H1 (cell line): ENCODE results near the gene PRICKLE3. TPM values are rescaled to one million over a fixed set of nuclear protein-coding genes. Genes with fewer than 3 reads are reported as not detected.

Experiments used
- CTCF ChIA-PET: fragments of 300-600 bp; sonication (Branson Sonifier 250); formaldehyde crosslinking; loops from one replicate; lab custom pipeline; 2021; ENCODE audit not compliant: partially characterized antibody; lab: Charles Lee
- POLR2A ChIA-PET: fragments of 300-600 bp; sonication (Branson Sonifier 250); formaldehyde crosslinking; loops from one replicate; lab custom pipeline; 2021; ENCODE audit warnings: inconsistent platforms; ENCODE audit not compliant: partially characterized antibody; lab: Charles Lee
- DNase-seq, 2 experiments: peaks; one replicate each; pipeline versions ENCODE4 v3.0.0 to v3.0.0-alpha.2; 2010 to 2022; ENCODE audit warnings: low spot score in 2 of 2, low read depth in 1 of 2, mixed read lengths in 1 of 2
- FAIRE-seq: peaks from 2 replicates; lab custom pipeline; 2011; peaks lifted over from hg19 to GRCh38; lab: Jason Lieb, UNC
- H2AFZ ChIP-seq: 2 replicates; pipeline ENCODE4 v1.8.1; 2012; ENCODE audit warnings: low read length, inconsistent platforms
- H2AK5ac ChIP-seq: 2 replicates; pipeline ENCODE4 v1.6.1; 2013; ENCODE audit warnings: low read depth, low read length
- H2BK120ac ChIP-seq: replicated peaks from 2 replicates; pipeline ENCODE3; 2013; ENCODE audit warnings: low read depth, low read length, inconsistent platforms
- H2BK12ac ChIP-seq: 2 replicates; pipeline ENCODE4 v1.6.1; 2013; ENCODE audit warnings: low read depth, low read length
- H2BK15ac ChIP-seq: 2 replicates; pipeline ENCODE4 v1.6.1; 2013; ENCODE audit warnings: low read length
- H2BK20ac ChIP-seq: 2 replicates; pipeline ENCODE4 v1.6.1; 2013; ENCODE audit warnings: low read length
- H2BK5ac ChIP-seq: 2 replicates; pipeline ENCODE4 v1.6.1; 2013; ENCODE audit warnings: low read depth, low read length
- H3K14ac ChIP-seq: 2 replicates; pipeline ENCODE4 v1.6.1; 2013; ENCODE audit warnings: inconsistent platforms; ENCODE audit not compliant: insufficient read length
- H3K18ac ChIP-seq: 2 replicates; pipeline ENCODE4 v1.6.1; 2013; ENCODE audit warnings: low read length; ENCODE audit errors: extremely low read depth
- H3K23ac ChIP-seq: 2 replicates; pipeline ENCODE4 v1.6.1; 2013; ENCODE audit warnings: inconsistent platforms; ENCODE audit not compliant: insufficient read length
- H3K23me2 ChIP-seq: 2 replicates; pipeline ENCODE4 v1.6.1; 2013; ENCODE audit warnings: low read depth, low read length
- H3K27ac ChIP-seq: 2 replicates; pipeline ENCODE4 v1.6.1; 2011; ENCODE audit warnings: low read depth, low read length, inconsistent platforms
- H3K27me3 ChIP-seq, 4 experiments: replicated peaks in 1 of 4; 1 replicate in 1 of 4; 2 replicates in 3 of 4; pipeline versions ENCODE4 v1.6.1 to v1.8.1; 2011 to 2013; ENCODE audit warnings: low read length in 3 of 4, mild to moderate bottlenecking in 3 of 4, inconsistent platforms in 2 of 4, mixed read lengths in 2 of 4, moderate library complexity in 1 of 4; ENCODE audit not compliant: control insufficient read depth in 3 of 4, insufficient read depth in 3 of 4; ENCODE audit errors: extremely low read depth in 1 of 4
- H3K36me3 ChIP-seq, 4 experiments: 2 replicates each; pipeline versions ENCODE4 v1.6.1 to v1.8.1; 2011 to 2013; ENCODE audit warnings: mild to moderate bottlenecking in 4 of 4, low read length in 3 of 4, moderate library complexity in 2 of 4, control low read depth in 1 of 4, inconsistent platforms in 1 of 4; ENCODE audit not compliant: insufficient read depth in 4 of 4, control insufficient read depth in 2 of 4
- H3K4ac ChIP-seq: replicated peaks from 2 replicates; pipeline ENCODE3; 2013; ENCODE audit warnings: low read length, low read depth, mixed read lengths, inconsistent platforms; ENCODE audit not compliant: insufficient read length
- H3K4me1 ChIP-seq, 4 experiments: replicated peaks in 1 of 4; 1 replicate in 1 of 4; 2 replicates in 3 of 4; pipeline versions ENCODE4 v1.6.1 to v1.8.1; 2011 to 2013; ENCODE audit warnings: low read length in 3 of 4, inconsistent platforms in 2 of 4, mixed read lengths in 1 of 4; ENCODE audit not compliant: insufficient read depth in 4 of 4, control insufficient read depth in 3 of 4
- H3K4me2 ChIP-seq, 2 experiments: 2 replicates each; pipeline versions ENCODE4 v1.6.1 to v1.8.1; 2011 to 2013; ENCODE audit warnings: low read depth in 2 of 2, low read length in 2 of 2, control low read depth in 1 of 2, inconsistent platforms in 1 of 2, mild to moderate bottlenecking in 1 of 2; ENCODE audit not compliant: insufficient read depth in 1 of 2
- H3K4me3 ChIP-seq, 4 experiments: fragments of 200-600, 300-600 bp in 1 of 4; sonication (generic), shearing (Covaris generic), sonication (Bioruptor Twin) in 1 of 4; 2 replicates each; pipeline versions ENCODE4 v1.5.1 to v1.8.1; 2011 to 2016; ENCODE audit warnings: low read length in 4 of 4, low read depth in 3 of 4, control low read depth in 2 of 4, inconsistent platforms in 2 of 4, mild to moderate bottlenecking in 2 of 4, mixed read lengths in 1 of 4, moderate library complexity in 1 of 4; ENCODE audit not compliant: insufficient read depth in 2 of 4; ENCODE audit errors: extremely low read depth in 1 of 4
- H3K56ac ChIP-seq: replicated peaks from 2 replicates; pipeline ENCODE3; 2013; ENCODE audit warnings: low read depth, mild to moderate bottlenecking, mixed read lengths, low read length, inconsistent platforms; ENCODE audit not compliant: insufficient read length
- H3K79me1 ChIP-seq: 2 replicates; pipeline ENCODE4 v1.6.1; 2013; ENCODE audit warnings: low read depth, low read length, control low read depth
- H3K79me2 ChIP-seq, 2 experiments: 2 replicates each; pipeline versions ENCODE4 v1.6.1 to v1.8.1; 2012 to 2013; ENCODE audit warnings: low read length in 2 of 2, mild to moderate bottlenecking in 2 of 2, inconsistent platforms in 1 of 2; ENCODE audit not compliant: insufficient read depth in 2 of 2, control insufficient read depth in 1 of 2
- H3K9ac ChIP-seq, 4 experiments: replicated peaks in 1 of 4; 1 replicate in 1 of 4; 2 replicates in 3 of 4; pipeline versions ENCODE4 v1.6.1 to v1.8.1; 2011 to 2013; ENCODE audit warnings: low read depth in 3 of 4, low read length in 3 of 4, control low read depth in 2 of 4, mild to moderate bottlenecking in 2 of 4, moderate library complexity in 2 of 4, inconsistent platforms in 1 of 4; ENCODE audit errors: extremely low read depth in 1 of 4
- H3K9me3 ChIP-seq, 2 experiments: 2 replicates each; pipeline versions ENCODE4 v1.6.1 to v1.8.1; 2012 to 2013; ENCODE audit warnings: mild to moderate bottlenecking in 2 of 2, moderate library complexity in 2 of 2, control low read depth in 1 of 2, inconsistent platforms in 1 of 2, low read depth in 1 of 2, low read length in 1 of 2, mixed read lengths in 1 of 2; ENCODE audit not compliant: insufficient read depth in 2 of 2
- H4K20me1 ChIP-seq, 2 experiments: replicated peaks in 1 of 2; 2 replicates each; pipeline versions ENCODE3 to v1.8.1; 2011 to 2013; ENCODE audit warnings: inconsistent platforms in 2 of 2, low read length in 2 of 2, mild to moderate bottlenecking in 1 of 2; ENCODE audit not compliant: insufficient read depth in 2 of 2, control insufficient read depth in 1 of 2
- H4K5ac ChIP-seq: 2 replicates; pipeline ENCODE4 v1.6.1; 2013; ENCODE audit warnings: low read length, low read depth, mixed read lengths, inconsistent platforms; ENCODE audit not compliant: insufficient read length
- H4K8ac ChIP-seq: 2 replicates; pipeline ENCODE4 v1.8.0; 2013; ENCODE audit warnings: mild to moderate bottlenecking, moderate library complexity, low read length, inconsistent platforms; ENCODE audit not compliant: insufficient read depth; ENCODE audit errors: extremely low read depth
- H4K91ac ChIP-seq: replicated peaks from 2 replicates; pipeline ENCODE3; 2013; ENCODE audit warnings: low read length, mixed read lengths, inconsistent platforms; ENCODE audit not compliant: insufficient read length
- KDM1A ChIP-seq: fragments of 200-600, 300-600 bp; sonication (generic); IDR thresholded peaks from 2 replicates; pipeline ENCODE4 v1.7.1; 2016; ENCODE audit warnings: mild to moderate bottlenecking, low read length, borderline replicate concordance
- KDM5A ChIP-seq: fragments of 200-600 bp; IDR thresholded peaks from 2 replicates; pipeline ENCODE4 v1.7.1; 2012; ENCODE audit warnings: mild to moderate bottlenecking, low read length, inconsistent platforms, mixed read lengths
- PHF8 ChIP-seq: fragments of 200-600 bp; sonication (generic); conservative IDR thresholded peaks from 2 replicates; pipeline ENCODE4 v1.7.1; 2012; ENCODE audit warnings: low read depth, mild to moderate bottlenecking, inconsistent platforms, low read length, moderate library complexity
- TAF1 ChIP-seq: IDR thresholded peaks from 2 replicates; pipeline ENCODE4 v1.6.1; 2011; ENCODE audit warnings: mild to moderate bottlenecking, low read depth, low read length
- WGBS, 2 experiments: shearing (Covaris generic) in 1 of 2; methylation state at CpG; one replicate each; pipeline versions ENCODE4 v1.1.6 to v1.1.7; 2013 to 2015; ENCODE audit warnings: low lambda C conversion rate in 2 of 2, mixed read lengths in 2 of 2, inconsistent platforms in 1 of 2, low coverage in 1 of 2, missing lambda C conversion rate in 1 of 2; ENCODE audit not compliant: insufficient replicate concordance in 2 of 2, insufficient coverage in 1 of 2, insufficient read length in 1 of 2; ENCODE audit errors: extremely low coverage in 1 of 2, missing lambda C conversion rate in 1 of 2; 5-methylcytosine and 5-hydroxymethylcytosine counted together
- polyA plus RNA-seq, 7 experiments: library from polyadenylated mRNA; depleted of rRNA in 3 of 7; stranded (reverse) in 5 of 7; unstranded in 2 of 7; fragments of >200 nt in 5 of 7; fragments of 200-250 nt in 2 of 7; gene quantifications; 1 replicate in 5 of 7; 2 replicates in 1 of 7; 4 replicates in 1 of 7; pipeline versions ENCODE4 v1.2.1 to v1.2.3, GENCODE V29; 2011 to 2013; ENCODE audit warnings: missing spikeins in 2 of 7, mixed read lengths in 2 of 7
- total RNA-seq: library from RNA; stranded (reverse); fragmentation: NEBNext Ultra II Directional; extraction: Animal tissue kit (Norgen Biotek cat#: 25700); gene quantifications from 2 replicates; pipeline ENCODE4 v1.2.1, GENCODE V29; 2021

PRICKLE3 gene
- total and polyA plus RNA-seq, 2 of the 8 experiments (the other 6 are each of a cell fraction or from before 2014, with no cell fraction given): 9.1 to 10.6 TPM

- 92% methylated on average over 2 of the region's 2 CpGs; no CpG with 5 or more reads in 1 of the 2 experiments for WGBS, 2 experiments
- no peak overlapping the region for H4K8ac ChIP-seq
- H3K4me2 ChIP-seq: no peak overlapping the region
- TF ChIP-seq TAF1 (no peak), KDM5A (no peak), PHF8 (no peak), KDM1A (no peak)
Observed at GRCh38 chrX:49214416-49214815, 28.2 kb upstream of the PRICKLE3 start.

More at GRCh38 chrX:49214416-49214815, 28.2 kb upstream of the PRICKLE3 start:
- H2BK15ac ChIP-seq: no peak overlapping the region
- H3K4me1 ChIP-seq: peaks cover 0 to 5% (median under 1%) of the 10 kb centered on the region in 4 experiments; a peak in 2 of 7 replicates
- H2BK120ac ChIP-seq: no peak overlapping the region
- H3K4ac ChIP-seq: no peak overlapping the region
- no peak overlapping the region for H3K27ac ChIP-seq
- no peak for DNase-seq
- ChIA-PET CTCF (no interaction called here), POLR2A (interaction anchor here (0.6 kb wide), 1 partner anchor 8 kb away, joined by 3 read pairs; no protein-coding TSS in a partner anchor)
- H3K23ac ChIP-seq: no peak overlapping the region
- H3K18ac ChIP-seq: no peak overlapping the region
- H2BK20ac ChIP-seq: no peak overlapping the region
- no peak overlapping the region for H4K91ac ChIP-seq
- H3K23me2 ChIP-seq: no peaks in the 10 kb centered on the region
- FAIRE-seq: no peak
- H2BK5ac ChIP-seq: no peak overlapping the region
- H3K9ac ChIP-seq: no peak overlapping the region
- no peaks in the 10 kb centered on the region for H3K9me3 ChIP-seq
- no peak overlapping the region for H3K4me3 ChIP-seq
- no peaks in the 10 kb centered on the region for H3K27me3 ChIP-seq
- H2AFZ ChIP-seq: no peak overlapping the region
- H4K20me1 ChIP-seq: no peaks in the 10 kb centered on the region
- H4K5ac ChIP-seq: no peak overlapping the region
- H2AK5ac ChIP-seq: no peak overlapping the region
- no peaks in the 10 kb centered on the region for H3K36me3 ChIP-seq
- H3K79me2 ChIP-seq: no peaks in the 10 kb centered on the region
- H3K79me1 ChIP-seq: no peaks in the 10 kb centered on the region
- H3K14ac ChIP-seq: no peak overlapping the region
- H3K56ac ChIP-seq: no peak overlapping the region
- no peak overlapping the region for H2BK12ac ChIP-seq
